A673 (cell line): ENCODE data around the gene UBE2G1.

Source experiments
- CTCF ChIP-seq: fragments of 300-800, 200-600 bp; sonication (generic); conservative IDR thresholded peaks from 2 replicates; pipeline ENCODE4 v1.5.1; 2017; ENCODE audit warnings: low read depth, mild to moderate bottlenecking, antibody characterized with exemption, low read length, moderate library complexity, mixed read lengths
- EZH2 ChIP-seq: fragments of 200-600 bp; sonication (generic); IDR thresholded peaks from 2 replicates; pipeline ENCODE4 v1.6.1; 2017; ENCODE audit warnings: borderline replicate concordance, low read depth, mild to moderate bottlenecking, mixed read lengths, antibody characterized with exemption, low read length; ENCODE audit not compliant: poor library complexity, severe bottlenecking

GRCh38 chr17:4365628-4366326, 698 bp downstream of the UBE2G1 start:
- TF ChIP-seq CTCF (no peak), EZH2 (no peak)
